NCI-H2107 treated with DMSO at 0.1 percent for 48 hours (cell line): ENCODE results near the gene VAV1.
"Not testable (repeated sequence)": the region's sequence is repeated elsewhere in the genome, so short reads cannot be mapped to it uniquely, and the experiment has no call there.

Experiments used
- DNase-seq: peaks from one replicate; lab custom pipeline; 2025; ENCODE audit not compliant: unreplicated experiment; lab: John Stamatoyannopoulos, UW

Gene VAV1

DNA sequence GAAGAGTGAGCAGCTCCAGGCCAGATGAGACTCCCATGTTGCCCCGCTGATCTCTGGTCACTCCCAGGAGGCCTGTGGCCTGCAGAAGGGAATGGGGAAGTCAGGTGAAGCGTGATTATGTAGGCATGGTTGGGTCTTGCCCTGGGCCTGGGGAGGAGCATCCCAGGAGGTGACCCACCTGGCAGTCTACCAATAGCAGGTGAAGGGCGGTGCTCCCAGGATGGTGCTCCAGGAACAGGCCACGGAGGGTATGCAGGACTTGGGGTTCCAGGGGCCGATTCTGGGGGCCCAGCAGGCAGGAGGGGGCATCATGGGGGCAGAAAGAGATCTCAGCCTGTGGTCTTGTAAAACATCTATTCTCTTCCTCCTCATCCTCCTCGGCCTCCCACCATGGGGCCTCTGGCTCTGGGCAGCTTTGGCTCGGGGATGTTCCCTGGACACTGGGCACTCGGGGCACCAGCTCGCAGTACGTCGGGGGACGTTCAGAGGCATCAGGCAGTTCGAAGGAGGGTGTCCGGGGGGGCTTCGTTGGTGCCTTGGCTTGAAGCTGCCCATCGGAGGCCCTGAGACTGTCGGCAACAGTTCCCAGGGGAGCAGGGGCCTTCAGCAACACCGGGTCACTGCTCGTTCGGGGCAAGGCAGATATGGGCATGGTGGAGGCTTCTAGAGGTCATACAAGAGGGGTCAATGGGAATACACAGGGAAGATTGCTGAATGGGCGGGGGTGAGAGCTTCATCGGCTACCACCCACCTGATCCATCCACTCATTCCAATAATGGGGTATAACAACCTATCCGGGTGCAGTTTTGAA is 17.6 kb upstream of the VAV1 start:
- DNase-seq, result no peak

DNA sequence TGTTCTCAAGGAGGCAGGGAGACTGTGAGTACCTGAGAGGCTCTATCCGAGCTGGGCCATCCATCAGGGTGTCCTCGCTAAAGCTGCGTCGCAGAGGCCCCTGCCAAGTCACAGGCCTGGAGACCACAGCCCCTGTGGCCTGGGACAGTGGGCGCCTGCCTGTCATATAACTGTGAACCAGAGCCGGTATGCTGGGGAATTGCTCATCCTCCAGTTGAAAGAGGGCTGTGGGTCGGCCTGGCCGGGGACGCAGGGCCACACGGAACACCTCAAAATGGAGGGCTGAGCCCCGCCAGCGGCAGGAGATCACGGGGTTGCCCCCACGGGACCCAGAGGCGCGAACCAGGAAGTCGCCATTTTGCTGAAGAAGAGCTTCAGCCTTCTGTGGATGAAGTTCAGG is 11.9 kb upstream of the VAV1 start:
- DNase-seq, result no peak

DNA sequence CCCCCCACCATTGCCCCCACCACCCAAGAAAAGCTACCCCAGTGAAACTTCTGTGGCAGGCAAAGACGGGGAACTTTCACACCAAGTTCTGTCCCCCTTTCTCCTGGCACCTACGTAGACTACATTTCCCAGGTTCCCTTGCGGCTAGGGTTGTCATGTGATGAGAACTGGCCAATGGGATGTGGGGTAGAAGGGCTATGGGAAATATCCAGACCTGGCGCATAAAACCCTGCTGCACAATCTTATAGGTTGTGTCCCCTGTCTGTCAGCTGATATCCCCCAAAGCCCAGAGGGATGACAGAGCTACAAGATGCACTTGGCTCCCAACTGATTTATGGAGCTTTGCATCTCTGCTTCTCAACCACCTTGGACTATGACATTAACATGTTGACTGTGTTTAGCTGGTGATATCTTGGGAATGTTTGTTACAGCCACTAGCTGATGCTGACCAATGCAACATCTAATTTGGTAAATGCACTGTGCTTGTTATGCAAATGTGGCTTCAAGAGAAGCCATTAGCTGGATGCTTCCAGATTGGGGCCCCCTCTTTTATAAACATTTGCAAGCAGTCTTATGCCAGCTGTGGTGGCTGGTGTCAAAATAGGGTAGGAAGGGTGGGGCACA is 11.3 kb upstream of the VAV1 start:
- DNase-seq, result no peak

DNA sequence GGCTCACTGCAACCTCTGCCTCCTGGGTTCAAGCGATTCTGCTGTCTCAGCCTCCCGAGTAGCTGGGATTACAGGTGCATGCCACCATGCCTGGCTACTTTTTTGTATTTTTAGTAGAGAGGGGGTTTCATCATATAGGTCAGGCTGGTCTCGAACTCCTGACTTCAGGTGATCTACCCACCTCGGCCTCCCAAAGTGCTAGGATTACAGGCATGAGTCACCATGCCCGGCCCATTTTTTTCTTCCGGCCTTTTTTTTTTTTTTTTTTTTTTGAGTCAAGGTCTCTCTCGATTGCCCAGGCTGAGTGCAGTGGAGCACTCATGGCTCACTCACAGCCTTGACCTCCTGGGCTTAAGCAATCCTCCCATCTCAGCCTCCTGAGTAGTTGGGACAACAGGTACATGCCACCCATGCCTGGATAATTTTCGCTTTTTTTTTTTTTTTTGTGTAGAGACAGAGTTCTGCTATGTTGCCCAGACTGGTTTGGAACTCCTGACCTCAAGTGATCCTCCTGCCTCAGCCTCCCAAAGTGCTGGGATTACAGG is 10.2 kb upstream of the VAV1 start:
- DNase-seq, result not testable (repeated sequence)

DNA sequence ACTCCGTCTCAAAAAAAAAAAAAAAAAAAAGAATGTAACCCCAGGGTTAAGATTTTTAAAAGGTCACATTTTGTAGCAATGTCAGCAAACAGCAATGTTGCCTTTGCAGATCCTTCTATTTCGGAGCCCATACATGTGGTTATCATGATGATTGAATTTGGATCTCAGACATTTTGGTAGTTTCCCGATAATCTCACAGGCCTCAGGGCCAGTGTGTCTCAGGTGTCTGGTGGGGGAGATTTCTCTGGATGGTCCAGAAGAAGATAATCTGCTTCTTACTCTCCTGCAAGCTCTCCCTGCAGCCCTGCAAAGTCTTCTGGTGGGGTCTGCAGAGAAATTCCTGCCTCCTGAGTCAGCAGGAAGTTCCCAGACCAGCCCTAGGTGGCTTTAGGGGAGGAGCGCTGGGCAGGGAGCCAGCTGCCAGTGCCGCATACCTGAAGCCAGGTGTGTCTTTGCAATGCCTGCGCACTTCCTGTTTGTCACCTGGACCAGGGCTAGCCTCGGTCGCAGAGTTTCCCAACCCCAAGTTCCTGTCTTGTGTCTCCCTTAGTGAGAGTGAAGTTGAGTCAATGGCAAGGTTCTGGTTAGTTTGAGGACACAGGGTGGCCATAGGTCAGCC is 6.7 kb upstream of the VAV1 start:
- DNase-seq, result no peak

DNA sequence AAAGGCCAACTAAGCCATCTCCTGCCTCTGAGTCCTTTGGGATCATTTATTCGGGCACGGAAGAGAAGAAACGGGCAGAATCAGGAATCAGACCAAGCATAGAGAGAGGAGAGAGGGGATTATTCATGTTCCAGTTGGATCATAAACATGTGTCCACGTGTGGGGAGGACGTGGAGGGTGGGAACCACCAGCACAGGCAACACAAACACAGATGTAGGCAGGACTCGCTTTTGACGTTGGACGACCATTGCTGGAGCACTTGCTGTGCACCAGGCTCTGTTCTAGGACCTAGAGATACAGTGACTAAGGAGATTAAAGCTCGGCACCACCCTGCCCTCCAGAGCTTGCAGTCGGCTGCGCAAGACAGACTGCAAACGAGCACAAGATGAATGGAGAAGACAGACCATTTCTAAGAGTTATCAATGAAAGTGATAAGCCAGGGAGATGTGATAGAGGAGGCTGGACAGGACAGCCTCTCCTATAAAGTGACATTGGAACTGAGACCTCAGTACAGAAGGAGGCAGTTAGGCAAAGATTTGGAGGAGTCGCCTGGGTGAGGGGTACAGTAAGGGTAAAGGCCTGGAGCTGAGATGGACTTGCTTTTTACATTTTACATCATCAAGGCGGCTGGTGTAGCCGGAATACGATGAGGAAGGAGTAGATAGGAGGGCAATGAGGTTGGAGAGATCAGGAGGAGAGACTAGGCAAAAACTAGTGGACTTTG is 6.0 kb upstream of the VAV1 start:
- no peak for DNase-seq

DNA sequence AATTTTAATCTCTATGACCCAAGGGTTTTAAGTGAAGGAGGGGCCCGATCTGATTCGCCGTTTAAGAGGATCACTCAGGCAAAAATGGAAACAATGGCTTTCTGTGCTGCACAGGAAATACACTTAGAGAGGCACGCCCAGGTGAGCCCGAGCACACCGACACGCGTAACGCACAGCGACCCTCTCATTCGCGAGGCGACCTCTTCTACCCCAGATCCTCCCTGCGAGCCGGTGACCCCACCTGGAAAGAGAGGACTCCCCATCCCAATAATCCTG is 5.5 kb upstream of the VAV1 start:
- DNase-seq, result no peak

DNA sequence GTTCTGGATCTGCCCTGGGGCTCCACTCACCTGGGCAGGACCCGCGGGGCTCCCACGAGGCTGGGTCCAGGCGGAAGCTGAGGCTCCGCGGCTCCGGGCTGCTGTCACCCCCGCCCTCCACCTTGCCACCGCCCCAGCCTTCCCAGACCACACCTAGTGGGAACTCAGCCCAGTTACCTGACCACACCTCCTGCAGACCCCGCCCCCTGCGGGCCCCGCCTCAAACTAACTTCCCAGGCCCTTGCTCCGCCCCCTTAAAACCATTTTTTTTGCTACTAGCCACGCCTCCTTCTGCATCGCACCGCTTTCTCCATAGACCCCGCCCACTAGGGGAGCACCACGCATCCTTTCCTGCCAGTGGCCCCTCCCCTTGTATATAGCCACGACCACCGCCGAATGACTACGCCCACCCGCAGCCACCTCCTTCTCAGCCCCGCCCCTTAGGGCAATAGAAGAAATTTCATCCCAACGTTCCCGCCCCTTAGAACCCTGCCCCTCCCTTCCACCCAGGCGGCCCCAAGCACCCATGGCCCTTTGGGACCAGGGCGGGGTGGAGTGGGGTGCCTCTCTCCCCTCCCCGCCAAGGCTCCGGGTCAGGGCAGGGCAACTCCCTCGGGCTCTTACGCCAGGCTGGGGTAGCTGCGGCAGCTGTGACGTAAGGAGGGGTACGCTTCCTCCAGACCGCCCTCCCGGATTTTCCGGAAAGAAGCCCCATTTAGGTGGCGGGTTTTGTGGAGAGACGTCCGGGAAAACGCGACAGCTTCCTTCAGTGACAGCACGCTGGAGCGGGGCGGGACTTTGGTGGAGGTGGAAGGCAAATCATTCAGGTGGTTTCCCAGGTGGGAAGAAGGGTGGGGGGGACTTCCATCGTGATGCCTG is 4.9 kb upstream of the VAV1 start, which contains the start of gene SH2D3A:
TSS of gene SH2D3A (minus strand) at position 79 of the 879 bp plus-strand sequence. CDS start 3,687 bp downstream, outside the sequence.
- no peak for DNase-seq

DNA sequence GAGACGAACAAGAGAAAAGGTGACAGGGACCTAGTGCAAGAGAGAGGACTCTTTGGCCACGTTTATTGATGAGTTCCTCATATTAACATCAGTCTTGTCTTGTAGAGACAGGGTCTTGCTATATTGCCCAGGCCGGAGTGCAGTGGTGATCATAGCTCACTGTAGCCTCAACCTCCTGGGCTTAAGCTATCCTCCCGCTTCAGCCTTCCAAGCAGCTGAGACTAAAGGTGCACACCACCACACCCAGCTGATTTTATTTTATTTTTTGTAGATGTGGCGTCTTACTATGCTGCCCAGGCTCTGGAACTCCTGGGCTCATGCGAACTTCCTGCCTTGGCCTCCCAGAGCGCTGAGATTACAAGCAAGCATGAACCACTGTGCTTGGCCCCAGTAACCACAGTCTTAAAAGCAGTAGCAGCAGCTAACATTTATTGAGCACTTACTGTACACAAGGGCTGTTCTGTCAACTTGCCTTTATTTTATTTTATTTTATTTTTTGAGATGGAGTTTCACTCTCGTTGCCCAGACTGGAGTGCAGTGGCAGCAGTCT is 4.2 kb upstream of the VAV1 start:
- no peak for DNase-seq

DNA sequence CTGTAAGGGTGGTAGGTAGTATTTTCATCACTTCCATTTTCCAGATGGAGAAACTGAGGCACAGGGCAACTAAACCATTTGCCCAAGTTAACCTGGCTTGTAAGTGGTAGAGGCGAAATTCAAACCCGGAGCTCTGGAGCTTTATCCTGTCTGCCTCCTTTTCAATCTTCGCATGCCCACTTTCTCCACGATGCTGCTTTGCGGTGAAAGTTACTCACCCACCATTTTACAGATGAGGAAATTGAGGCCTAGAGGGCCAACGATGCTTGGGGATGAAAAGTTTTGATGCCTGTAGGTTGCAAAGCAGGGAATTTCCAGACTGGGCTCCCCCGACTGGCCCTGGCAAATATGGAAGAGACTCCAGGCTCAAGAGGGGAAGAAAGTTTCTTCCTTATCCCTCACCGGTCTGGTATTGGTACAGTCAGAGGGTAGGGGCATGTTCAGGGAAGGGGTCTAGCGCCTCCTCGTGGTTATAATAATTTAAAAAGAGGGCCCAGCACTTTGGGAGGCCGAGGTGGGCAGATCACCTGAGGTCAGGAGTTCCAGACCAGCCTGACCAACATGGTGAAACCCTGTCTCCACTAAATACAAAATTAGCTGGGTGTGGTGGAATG is 3.4 kb upstream of the VAV1 start:
- no peak for DNase-seq

DNA sequence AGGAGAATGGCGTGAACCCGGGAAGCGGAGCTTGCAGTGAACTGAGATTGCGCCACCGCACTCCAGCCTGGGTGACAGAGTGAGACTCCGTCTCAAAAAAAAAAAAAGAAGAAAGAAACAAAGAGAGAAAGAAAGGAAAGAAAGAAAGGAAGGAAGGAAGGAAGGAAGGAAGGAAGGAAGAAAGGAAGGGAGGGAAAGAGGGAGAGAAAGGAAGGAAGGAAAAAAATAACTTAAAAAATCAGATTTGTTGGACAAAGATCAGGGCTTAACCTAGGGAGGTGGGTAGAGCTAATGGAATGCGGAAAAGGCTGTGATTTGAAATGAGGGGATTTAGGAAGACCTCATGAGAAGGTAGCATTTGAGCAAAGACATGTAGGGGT is 870 bp upstream of the VAV1 start:
- DNase-seq, result not testable (repeated sequence)

DNA sequence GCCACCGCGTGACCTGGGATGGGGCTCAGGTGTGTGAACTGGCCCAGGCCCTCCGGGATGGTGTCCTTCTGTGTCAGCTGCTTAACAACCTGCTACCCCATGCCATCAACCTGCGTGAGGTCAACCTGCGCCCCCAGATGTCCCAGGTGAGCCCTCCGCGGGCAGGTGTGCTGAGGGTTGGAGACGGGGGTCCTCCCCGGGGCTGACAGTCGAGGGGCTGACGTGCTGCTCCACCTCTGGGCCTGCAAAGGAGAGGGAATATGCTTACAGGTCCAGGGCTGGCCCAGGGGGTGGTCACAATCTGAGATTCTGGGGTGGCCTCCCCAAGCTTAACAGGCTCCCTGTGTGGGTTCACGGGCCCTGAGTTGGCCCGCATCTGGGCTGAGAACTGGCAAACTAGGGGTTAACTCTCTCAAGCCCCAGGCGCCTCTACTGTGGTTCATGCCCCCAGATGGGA is 386 bp downstream of the VAV1 start:
- DNase-seq, result no peak

DNA sequence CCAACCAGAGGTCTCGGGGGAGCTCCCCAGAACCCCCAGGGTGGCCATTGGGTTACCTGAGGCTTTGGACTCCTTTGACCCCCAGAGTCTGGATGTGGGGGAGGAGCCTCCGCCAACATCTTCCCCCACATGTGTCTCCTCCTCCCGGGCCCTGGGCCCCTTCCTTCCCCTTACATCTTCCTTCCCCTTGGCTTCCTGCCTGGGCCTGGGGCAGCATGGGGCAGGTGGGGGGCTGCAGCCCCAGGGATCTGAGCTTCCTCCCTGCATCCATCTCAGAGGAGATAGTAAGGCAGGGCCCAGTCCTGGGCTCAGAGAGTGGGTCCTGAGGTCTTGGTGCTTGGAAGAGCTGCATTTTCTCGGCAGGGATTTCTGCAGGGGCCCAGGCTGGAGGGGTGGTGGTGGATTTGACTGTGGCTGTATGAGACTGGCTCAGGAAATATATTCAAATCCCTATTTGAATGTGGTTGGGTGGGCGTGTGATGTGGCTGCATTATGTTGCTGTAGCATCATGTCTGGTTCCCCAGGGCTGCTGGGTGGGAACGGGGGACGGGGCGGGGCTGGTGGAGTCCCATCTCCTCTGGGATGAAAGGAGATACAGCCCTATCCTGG is 919 bp downstream of the VAV1 start:
- no peak for DNase-seq

DNA sequence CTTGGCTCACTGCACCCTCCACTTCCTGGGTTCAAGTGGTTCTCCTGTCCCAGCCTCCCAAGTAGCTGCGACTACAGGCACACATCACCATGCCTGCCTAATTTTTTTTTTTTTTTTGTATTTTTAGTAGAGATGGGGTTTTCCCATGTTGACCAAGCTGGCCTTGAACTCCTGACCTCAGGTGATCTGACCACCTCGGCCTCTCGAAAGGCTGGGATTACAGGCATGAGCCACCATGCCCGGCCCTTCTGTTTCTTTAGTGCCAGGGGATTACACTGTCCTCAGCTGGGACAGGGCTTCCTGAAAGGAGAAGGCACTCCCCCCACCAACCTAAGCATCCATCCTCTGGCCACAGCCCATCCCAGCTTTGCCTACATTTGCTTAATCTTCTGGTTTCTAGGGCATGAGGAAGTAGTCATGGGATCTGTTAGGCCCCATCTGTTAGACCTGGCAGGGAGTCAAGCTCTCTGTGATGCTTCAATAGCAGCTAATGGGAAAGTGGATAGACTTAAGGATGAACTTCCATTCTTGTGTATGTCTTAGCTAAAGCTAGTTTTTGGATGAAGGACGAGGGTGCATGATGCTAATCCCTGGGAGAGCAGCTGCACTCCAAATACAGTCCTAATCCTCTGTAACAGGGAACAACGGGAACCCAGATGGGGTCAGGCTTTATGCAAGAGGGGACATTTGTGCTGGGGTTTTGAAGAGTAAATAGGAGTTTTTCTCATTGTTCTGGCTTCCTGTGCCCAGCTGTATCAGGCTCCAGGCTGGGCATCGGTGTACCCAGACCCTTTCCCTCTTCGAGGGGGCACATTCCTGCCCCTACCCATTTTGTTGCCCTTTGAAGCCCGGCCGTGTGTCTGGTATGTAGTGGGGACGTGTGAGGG is 2.6 kb downstream of the VAV1 start:
- no peak for DNase-seq

DNA sequence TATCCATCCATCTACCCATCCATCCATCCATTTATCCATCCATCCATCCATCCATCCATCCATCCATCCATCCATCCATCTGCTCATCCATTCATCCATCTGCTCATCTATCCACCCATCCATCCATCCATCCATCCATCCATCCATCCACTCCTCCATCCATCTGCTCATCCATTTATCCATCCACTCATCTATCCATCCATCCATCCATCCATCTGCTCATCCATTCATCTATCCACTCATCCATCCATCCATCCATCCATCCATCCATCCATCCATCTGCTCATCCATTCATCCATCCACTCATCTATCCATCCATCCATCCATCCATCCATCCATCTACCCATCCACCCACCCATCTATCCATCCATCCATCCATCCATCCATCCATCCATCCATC is 3.5 kb downstream of the VAV1 start:
- not testable (repeated sequence) for DNase-seq

DNA sequence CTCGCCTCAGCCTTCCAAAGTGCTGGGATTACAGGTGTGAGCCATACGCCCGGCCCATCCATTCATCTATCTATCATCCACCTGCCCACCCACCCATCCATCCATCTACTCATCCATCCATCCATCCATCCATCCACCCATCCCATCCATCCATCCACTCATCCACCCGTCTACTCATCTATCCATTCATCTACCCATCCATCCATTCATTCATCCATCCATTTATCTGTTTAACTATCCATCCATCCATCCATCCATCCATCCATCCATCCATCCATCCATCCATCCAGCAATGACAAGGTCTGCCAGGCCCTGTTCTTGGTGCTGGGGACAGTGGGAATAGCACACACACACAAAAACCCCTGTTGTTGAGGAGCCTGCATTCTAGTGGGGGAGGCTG is 4.5 kb downstream of the VAV1 start:
- no peak for DNase-seq

DNA sequence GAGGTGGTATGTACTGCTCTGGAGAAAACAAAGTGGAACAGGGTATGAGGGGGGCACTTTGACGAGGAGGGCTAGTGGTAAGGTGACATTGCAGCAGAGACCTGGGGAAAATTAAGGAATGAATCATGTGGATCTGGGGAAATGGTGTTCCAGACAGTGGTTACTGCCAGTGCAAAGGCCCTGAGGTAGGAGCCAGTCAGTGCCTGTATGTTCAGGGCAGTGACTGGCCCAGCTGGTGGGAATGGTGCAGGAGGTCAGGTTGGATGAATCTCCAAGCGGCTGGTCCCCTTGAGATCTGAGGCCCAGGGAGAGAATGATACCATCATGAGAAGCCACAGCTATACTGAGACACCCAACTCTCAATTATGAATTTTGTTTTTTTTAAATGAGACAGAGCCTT is 4.9 kb downstream of the VAV1 start:
- no peak for DNase-seq

DNA sequence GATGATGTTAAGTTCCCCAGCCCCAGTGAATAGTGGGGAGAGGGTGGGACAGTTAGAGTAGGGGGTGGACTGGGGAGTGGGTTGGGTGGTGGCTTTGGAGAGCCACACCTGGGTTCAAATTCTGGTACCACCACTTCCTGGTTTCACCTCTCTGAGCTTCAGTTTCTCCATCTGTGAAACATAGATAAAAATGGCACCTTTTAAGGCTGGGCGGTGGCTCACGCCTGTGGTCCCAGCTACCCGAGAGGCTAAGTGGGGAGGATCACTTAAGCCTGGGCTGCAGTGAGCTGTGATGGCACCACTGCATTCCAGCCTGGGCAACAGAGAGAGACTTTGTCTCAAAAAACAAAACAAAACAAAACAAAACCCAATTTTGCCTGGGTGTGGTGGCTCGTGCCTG is 5.9 kb downstream of the VAV1 start:
- no peak for DNase-seq
